HFFc6 (cell line): Measurements from ENCODE around the gene FBXO9. TPM values are rescaled to one million over a fixed set of nuclear protein-coding genes. Genes with fewer than 3 reads are reported as not detected.

Experiments used
- DNase-seq: peaks from one replicate; pipeline ENCODE4 v3.0.0-alpha.2; 2018
- H3K27ac Mint-ChIP-seq: 2 replicates; pipeline ENCODE4 v1.8.0; 2020; ENCODE audit warnings: mild to moderate bottlenecking, mixed read lengths
- H3K27me3 Mint-ChIP-seq: 2 replicates; pipeline ENCODE4 v1.8.0; 2021; ENCODE audit warnings: mild to moderate bottlenecking, moderate library complexity, mixed read lengths; ENCODE audit not compliant: insufficient read depth
- H3K36me3 Mint-ChIP-seq: 2 replicates; pipeline ENCODE4 v1.8.0; 2021; ENCODE audit warnings: low read depth, mixed read lengths
- H3K4me1 Mint-ChIP-seq: 2 replicates; pipeline ENCODE4 v1.8.0; 2020; ENCODE audit warnings: low read depth, mixed read lengths
- H3K4me3 Mint-ChIP-seq: 2 replicates; pipeline ENCODE4 v1.8.0; 2020; ENCODE audit warnings: mild to moderate bottlenecking, moderate library complexity, mixed read lengths
- H3K9me3 Mint-ChIP-seq: 2 replicates; pipeline ENCODE4 v1.8.0; 2020; ENCODE audit warnings: mild to moderate bottlenecking, mixed read lengths
- CTCF ChIP-seq: fragments of 200-600 bp; sonication (generic); IDR thresholded peaks from 2 replicates; pipeline ENCODE4 v1.5.0; 2021; ENCODE audit warnings: antibody characterized with exemption, mild to moderate bottlenecking
- total RNA-seq, 6 experiments: library from RNA; stranded (reverse); fragmentation: NEBNext Ultra II Directional; extraction: Animal tissue kit (Norgen Biotek cat#: 25700); gene quantifications; 2 replicates in 1 of 6; 3 replicates in 5 of 6; pipeline ENCODE4 v1.2.3, GENCODE V29; 2021

FBXO9 gene
- total RNA-seq, 6 experiments from 2014 or later, result 105 to 135 (median 122) TPM

GRCh38 chr6:53095270-53095669 lies 30.1 kb downstream of the FBXO9 start:
- H3K27ac Mint-ChIP-seq, result peak overlapping the region; percentile 67; the same call in 1 of the 2 replicates
- no peaks in the 10 kb centered on the region for H3K9me3 Mint-ChIP-seq
- no peak for DNase-seq
- H3K4me3 Mint-ChIP-seq, result no peak overlapping the region
- peaks cover 44% of the 10 kb centered on the region for H3K4me1 Mint-ChIP-seq
- no peaks in the 10 kb centered on the region; the same call in 1 of the 2 replicates for H3K27me3 Mint-ChIP-seq
- TF ChIP-seq CTCF, result no peak
- H3K36me3 Mint-ChIP-seq, result peaks cover 53% of the 10 kb centered on the region

- peak; percentile 46 for DNase-seq
- peaks cover 44% of the 10 kb centered on the region for H3K4me1 Mint-ChIP-seq
- no peak for TF ChIP-seq CTCF
- peak overlapping the region; percentile 67 for H3K27ac Mint-ChIP-seq
- no peak overlapping the region; the same call in 1 of the 2 replicates for H3K4me3 Mint-ChIP-seq
- no peaks in the 10 kb centered on the region for H3K9me3 Mint-ChIP-seq
- H3K36me3 Mint-ChIP-seq, result peaks cover 48% of the 10 kb centered on the region
- H3K27me3 Mint-ChIP-seq, result no peaks in the 10 kb centered on the region; the same call in 1 of the 2 replicates
Measured at GRCh38 chr6:53095716-53096115, 30.5 kb downstream of the FBXO9 start.

- Mint-ChIP-seq H3K4me1 (peaks cover 29% of the 10 kb centered on the region), H3K27ac (peak overlapping the region; percentile 53), H3K9me3 (no peaks in the 10 kb centered on the region), H3K27me3 (no peaks in the 10 kb centered on the region; the same call in 1 of the 2 replicates), H3K4me3 (peak overlapping the region; percentile 30; the same call in 1 of the 2 replicates), H3K36me3 (peaks cover 27% of the 10 kb centered on the region)
- DNase-seq, result no peak
- TF ChIP-seq CTCF, result no peak
Measured at GRCh38 chr6:53100561-53100960, 35.4 kb downstream of the FBXO9 start.

- no peak overlapping the region for H3K4me3 Mint-ChIP-seq
- no peak for TF ChIP-seq CTCF
- no peaks in the 10 kb centered on the region; the same call in 1 of the 2 replicates for H3K27me3 Mint-ChIP-seq
- H3K9me3 Mint-ChIP-seq, result no peaks in the 10 kb centered on the region
- no peak for DNase-seq
- H3K36me3 Mint-ChIP-seq, result peaks cover 23% of the 10 kb centered on the region
- peaks cover 26% of the 10 kb centered on the region for H3K4me1 Mint-ChIP-seq
- peak overlapping the region; percentile 35; the same call in 1 of the 2 replicates for H3K27ac Mint-ChIP-seq
Measured at GRCh38 chr6:53101006-53101405, 35.8 kb downstream of the FBXO9 start.

GRCh38 chr6:53103993-53104675 lies 38.9 kb downstream of the FBXO9 start:
- no peaks in the 10 kb centered on the region for H3K27me3 Mint-ChIP-seq
- H3K9me3 Mint-ChIP-seq, result no peaks in the 10 kb centered on the region
- H3K4me3 Mint-ChIP-seq, result no peak overlapping the region
- peak; percentile 25 for DNase-seq
- TF ChIP-seq CTCF, result peak; percentile 59
- H3K36me3 Mint-ChIP-seq, result peaks cover 8% of the 10 kb centered on the region
- peaks cover 36% of the 10 kb centered on the region for H3K4me1 Mint-ChIP-seq
- no peak overlapping the region for H3K27ac Mint-ChIP-seq
